ENCODE measurements around the gene UROS.

The UROS gene

DNA sequence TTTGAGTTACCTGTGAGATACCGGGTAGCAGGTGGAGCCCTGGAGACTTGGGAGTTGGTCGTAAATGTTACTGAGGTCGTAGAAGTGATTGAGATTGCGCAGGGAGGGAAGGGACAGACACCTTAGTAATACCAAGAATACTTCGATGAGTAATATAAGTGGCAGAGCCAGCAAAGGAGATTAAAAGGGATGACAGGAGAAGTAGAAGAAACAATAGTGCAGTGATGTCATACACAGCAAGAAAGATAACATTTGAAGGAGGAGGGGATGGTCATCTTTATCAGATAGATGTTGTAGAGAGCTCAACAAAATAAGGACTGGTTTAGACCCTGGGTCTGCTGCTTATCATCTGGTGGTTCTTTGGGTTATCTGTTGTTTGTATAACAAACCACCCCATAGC is 5.3 kb upstream of the UROS start:
- DNase-seq (ENCODE audit: low read depth), result no peak

DNA sequence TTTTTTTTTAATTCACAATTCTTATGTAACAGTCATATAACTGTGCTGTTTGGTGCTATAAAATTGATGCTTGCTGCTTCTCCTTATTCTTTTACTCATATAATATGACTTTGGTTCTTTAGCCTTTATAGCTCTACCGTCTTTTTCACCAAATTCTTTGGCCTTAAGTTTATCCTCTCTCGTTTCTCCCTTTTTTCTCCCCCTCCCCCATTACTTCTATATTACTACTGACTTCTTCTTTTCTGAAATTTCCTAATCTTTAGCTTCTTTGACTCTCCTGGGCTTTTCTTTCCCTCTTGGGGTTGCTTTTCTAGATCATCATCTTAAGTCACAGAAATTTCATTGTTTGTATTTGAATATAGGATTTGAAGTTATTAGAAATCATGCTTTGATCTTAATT is 4.1 kb upstream of the UROS start:
- DNase-seq (ENCODE audit: low read depth), result no peak

- DNase-seq (ENCODE audit: low read depth), result no peak
These were observed 1.7 kb upstream of the UROS start for GRCh38 chr10:125824736-125825135.

- DNase-seq (ENCODE audit: low read depth), result no peak
These were observed 699 bp upstream of the UROS start for GRCh38 chr10:125823663-125824251.

DNA sequence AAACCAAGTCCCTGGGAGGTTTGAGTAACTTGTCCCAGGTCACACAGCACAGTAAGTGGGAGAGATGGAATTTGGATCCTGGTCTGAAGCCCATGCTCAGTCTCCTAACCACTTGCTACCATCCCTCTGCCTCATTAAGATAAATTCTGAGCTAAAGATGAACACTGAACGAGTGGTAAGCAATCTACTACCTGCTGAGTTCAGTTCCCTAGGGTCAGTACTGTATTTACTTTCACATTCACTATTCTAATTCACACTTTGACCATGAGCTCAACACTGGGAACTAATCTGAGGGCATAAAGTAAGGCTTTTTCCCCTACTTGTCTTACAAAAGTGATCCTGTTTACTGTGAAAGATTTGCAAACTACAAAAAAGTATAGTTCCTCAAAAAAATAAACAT is 2.4 kb downstream of the UROS start:
- no peak for DNase-seq (ENCODE audit: low read depth)

- DNase-seq (ENCODE audit: low read depth), result no peak
These were observed 5.6 kb downstream of the UROS start for GRCh38 chr10:125817337-125817946.

DNA sequence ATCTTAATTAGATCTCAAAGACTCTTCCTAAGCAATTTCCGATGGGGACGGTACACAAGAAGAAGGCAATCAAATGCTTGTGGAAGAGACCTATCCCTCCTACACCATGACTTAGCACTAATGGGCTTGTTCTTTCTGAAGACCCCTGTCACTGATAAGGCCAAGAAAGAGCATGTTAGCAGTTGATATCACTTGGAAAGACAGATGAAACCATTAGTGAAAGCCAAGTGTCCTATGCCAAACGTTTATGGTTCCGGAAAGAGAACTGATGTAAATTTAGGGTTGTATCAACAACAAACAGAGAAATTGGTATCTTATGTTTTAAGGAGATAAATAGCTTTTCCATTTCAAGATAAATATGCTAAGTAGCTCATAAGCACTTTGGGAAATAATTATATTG is 6.5 kb downstream of the UROS start:
- DNase-seq (ENCODE audit: low read depth), result no peak

DNA sequence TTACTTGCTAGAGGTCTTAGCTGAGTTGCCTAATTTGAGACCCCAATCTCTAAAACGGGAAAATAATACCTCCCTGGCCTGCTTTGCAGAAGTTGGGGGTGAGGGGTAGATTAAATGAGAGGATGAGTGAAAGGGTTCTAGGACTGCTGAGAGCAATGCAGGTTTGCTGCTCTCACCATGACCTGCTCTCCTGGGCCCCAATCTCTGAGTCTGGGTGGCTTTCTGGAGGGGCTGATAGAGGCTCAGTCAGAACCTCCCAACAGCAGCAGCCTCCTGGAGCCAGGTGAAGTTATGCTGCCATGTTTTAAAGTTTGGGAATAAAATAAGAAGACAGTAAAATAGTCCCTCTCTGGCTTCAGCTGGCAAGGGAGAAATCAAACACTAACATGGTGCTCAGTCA is 7.3 kb downstream of the UROS start:
- no peak for DNase-seq (ENCODE audit: low read depth)

DNA sequence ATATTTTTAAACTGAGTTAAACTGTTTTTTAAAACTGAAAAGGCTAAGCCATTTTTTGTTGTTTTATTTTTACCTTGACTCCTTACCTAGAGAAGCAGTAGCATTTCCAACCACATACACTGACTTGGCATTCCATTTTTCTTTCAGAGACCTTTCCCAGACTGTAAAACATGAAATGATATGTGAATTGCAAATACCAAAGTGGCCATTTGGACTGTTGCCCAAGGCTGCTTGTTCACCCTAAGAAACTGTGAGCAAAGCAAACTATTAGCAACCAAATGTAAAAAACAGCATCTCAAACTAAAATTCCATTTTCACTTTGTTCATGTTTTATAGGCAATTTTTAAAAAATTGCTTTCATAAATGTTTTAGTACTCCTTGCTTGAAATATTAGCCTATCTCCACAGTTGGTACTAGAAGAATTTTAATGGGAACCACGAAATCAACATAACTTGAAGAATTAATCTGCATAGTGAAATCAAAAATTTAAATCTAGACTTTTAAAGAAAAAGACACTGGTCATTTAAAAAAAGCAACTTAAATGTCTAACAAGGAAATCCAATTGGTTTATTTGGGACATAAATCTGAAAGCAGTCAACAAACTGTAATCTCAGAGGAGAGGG is 10.8 kb downstream of the UROS start:
- no peak for DNase-seq (ENCODE audit: low read depth)

DNA sequence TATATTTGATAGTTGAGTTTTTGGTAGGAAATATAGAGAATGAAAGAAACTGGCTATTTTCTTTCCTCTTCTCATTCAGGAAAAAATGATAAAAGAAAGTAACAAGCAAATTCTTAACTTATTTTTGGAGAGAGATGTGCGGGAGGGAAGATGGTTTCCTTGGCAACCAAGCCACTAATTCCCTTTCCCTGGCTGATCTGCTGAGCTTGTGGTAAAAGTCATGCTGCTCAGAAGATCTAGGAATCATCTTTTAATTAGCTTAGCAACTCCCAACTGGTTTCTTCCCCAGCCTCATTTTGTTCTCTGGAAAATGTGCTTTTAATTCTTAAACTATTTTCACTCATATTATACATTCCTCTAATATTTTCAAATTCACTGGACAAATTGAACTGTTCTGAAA is 11.8 kb downstream of the UROS start:
- DNase-seq (ENCODE audit: low read depth), result no peak

- DNase-seq (ENCODE audit: low read depth), result no peak
These were observed 15.0 kb downstream of the UROS start for GRCh38 chr10:125808047-125808446.

GRCh38 chr10:125802739-125803138 is 20.3 kb downstream of the UROS start:
- DNase-seq (ENCODE audit: low read depth), result no peak

- no peak for DNase-seq (ENCODE audit: low read depth)
These were observed 20.9 kb downstream of the UROS start for GRCh38 chr10:125802131-125802530.

- DNase-seq (ENCODE audit: low read depth), result no peak
These were observed 21.5 kb downstream of the UROS start for GRCh38 chr10:125801574-125801973.

- no peak for DNase-seq (ENCODE audit: low read depth)
These were observed 23.4 kb downstream of the UROS start for GRCh38 chr10:125799451-125800182.

DNA sequence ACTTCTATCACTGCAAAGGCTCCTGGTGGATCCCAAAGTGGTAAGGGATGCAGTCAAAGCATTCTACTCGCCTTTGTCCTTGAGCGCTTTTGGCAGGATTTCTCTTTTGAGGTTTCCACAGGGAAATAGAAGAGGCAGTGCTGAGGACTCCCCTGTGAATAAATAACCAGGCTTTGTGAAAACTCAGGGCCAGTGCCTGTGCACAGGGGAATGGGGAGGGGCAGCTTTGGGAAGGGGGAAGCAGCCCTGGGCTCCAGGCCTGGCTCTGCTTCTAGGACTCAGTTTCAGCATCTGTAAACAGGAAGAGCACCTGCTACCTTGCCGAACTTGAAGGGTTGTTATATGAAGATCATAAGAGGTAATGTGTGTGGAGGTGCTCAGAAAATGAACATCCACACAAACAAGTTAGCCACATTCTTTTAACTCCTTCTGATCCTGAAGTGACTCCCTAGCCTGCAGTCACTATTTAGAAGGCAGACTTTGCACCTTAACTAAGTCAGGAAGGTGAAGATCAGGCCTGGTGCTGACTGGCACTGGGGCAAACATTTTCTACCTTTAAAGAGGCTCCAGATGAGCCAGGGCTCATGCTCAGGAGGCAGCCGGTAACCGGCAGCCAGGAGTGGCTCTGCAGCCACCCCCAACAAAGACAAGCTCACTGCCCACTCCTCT is 24.9 kb downstream of the UROS start:
- DNase-seq (ENCODE audit: low read depth), result no peak

DNA sequence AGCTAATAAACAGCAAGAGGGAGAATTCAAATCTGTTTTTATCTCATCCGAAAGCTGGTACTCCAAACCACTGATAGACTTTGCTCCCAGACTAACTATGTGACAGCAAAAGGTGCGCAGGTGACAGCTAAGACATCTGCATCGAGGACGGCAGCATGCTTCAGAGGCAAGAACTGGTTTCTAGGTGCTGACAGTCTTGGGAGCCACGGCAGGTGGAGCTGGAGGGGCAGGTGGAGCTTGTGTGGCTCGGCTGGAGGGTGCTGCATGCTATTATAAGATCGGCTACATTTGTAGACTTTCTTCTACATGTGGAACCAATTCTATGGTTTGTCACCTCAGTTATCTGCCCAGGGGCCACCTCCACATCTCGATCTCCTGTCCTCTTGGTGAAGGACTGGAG is 25.6 kb downstream of the UROS start:
- no peak for DNase-seq (ENCODE audit: low read depth)

DNA sequence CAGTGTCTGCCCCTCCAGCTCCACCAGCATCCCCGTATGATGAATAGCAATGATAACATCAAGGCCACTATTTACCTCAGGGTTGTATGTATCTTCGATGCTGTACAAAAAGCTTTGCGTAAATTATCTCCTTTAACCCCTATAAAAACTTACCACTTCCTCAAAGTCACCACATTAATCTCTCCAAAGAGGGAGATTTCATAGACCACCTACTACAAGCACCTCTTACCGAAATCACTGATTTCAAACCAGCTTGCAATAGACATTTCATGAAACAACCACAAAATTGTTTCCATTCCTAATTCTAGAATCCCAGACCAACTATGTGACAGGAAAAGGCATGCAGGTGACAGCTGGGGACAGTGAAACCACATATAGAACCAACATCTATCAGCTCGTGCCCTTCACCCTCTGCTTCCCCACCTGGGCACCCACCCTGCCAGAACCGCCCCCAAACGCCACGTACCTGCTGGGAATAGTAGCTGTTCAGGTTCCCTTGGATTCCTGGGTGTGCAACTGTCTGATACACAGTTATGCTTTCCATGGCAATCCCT is 27.3 kb downstream of the UROS start:
- DNase-seq (ENCODE audit: low read depth), result no peak

DNA sequence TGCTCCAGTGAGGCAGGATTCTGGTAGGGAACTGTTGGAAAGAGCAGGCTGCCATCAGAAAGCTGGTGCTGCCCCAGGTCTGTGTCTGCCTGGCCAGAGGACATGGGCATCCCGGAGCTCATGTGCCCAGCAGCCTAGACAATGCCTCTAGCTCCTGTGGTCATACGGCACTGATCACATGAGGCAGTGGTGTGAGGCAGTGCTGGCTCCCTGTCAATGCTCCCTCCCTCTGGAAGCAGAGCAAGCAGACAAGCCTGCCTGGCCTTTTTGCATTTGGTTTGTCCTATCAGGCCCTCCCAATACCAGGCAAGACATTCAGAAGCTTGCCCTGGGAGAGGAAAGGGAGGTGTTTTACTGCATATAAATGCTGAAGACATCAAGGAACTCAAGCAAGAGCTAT is 27.9 kb downstream of the UROS start:
- DNase-seq (ENCODE audit: low read depth), result no peak

DNA sequence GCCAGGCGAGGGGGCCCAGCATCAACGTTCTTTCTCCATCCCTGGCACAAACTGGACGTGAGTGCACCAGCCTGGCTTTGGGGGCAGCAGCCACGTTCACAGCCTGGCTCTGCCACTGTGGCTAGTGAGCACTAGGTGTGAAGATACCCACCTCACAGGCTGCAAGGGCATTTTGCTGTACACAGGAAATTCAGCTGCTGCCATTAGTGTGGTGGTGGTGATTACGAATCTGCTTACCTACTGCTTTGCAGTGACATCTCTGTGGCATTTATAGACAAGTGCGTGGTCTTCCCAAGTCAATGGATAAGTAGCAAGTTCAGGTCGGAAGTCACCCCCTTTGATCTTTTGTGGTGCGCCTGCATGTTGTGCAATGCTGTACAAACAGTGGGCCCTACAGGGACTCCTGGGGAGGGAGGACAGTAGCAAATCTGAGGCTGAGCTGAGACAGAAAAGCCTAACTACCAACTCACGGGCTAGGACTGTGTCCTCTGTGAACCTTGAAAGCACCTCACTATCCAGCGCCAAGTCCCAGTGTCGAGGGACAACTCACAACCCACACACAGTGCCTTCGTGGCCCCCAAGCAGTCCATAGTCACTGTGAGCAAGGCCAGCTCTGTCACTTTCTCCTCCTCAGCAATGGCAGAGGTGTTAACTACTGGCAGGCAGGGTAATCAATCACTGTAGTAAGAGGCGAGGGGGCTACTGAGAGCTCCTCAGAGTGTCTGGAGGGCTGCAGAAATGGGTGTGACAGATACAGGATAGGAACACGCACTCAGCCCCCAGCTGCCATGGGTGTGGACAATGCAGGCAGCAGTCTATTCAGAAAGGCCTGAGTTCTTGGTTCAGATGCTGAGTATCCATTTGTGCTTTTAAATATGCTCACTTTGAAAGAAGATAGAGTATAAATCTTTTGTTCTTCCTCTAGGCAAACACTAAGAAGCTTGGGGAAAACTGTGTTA is 30.4 kb downstream of the UROS start:
- DNase-seq (ENCODE audit: low read depth), result no peak
